GM19351 (cell line): ENCODE measurements around the gene CPNE6.

Source experiments
- ATAC-seq: cut with Tn5 transposase; IDR thresholded peaks from one replicate; pipeline ENCODE4 v1.9.1; 2021; ENCODE audit warnings: mild to moderate bottlenecking, moderate library complexity; ENCODE audit not compliant: unreplicated experiment

Gene CPNE6

DNA sequence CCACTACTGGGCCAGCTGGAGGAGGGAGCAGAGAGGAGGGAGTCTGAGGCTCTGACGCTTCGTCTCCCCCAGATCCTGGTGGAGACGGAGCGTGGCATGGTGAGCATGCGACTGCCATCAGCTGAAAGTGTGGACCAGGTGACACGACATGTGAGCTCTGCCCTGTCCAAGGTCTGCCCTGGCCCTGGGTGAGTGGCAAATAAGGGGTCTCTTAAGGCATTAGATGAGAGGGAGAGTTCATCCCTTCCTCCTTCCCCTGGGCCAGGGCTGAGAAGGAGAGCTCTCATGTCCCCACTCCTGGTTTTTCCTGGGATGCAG, 17.1 kb upstream of the CPNE6 start:
- ATAC-seq, result no peak

- no peak for ATAC-seq
Observed at GRCh38 chr14:24054646-24055045, 16.7 kb upstream of the CPNE6 start.

DNA sequence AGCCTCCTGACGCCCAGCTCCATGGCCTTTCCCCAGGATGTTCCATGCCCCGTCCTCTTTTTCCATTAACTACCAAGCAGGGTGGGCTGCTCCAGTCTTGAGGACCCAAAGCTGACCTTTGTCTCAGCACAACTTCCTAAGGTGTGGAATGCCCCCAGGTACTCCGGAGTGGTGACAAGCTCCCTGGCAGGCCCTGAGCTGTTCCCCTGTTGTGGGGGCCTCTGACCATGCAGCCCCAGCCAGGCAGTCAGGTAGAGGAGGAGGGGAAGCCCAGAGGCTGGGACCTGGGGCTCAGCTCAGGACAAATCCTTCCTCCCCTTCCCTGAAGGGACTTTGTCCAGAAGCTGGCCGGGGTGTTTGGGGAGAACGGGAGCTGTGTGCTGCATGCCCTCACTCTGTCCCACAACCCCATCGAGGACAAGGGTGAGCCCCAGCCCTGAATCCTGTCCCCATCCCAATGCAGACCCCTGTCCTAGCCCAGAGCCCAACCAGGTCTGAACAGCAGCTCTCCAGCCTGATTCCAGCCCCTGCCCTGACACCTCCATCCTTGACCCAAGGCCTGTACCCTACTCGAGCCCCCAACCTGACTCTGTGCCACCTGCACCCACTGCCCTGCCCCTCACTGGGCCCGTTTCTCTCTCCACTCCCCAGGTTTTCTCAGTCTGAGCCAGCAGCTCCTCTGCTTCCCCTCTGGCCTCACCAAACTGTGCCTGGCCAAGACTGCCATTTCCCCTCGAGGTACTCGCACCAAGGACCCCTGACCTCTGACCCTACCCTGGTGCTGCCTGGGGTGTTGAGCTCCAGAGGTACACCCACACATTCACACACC, 15.2 kb upstream of the CPNE6 start:
- no peak for ATAC-seq

GRCh38 chr14:24056800-24057184, 14.6 kb upstream of the CPNE6 start:
- no peak for ATAC-seq

DNA sequence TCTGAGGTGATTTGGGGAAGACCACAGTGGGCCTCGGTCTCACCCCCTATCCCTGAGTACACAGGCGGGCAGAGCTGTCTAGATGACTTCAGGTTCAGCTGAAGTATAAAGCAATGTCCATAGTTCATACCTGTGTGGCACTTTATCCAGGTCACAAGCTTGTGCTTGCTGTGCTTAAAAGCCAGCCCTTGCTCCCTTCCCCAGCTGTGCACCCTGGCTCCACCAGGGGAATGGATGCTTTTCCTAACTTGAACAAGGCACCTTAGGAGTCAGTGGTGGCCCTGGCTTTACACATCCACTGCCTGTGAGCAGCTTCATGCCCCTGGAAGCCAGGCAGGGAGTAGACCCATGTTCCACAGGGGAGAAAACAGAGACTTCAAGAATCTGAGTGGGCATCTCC, 14.1 kb upstream of the CPNE6 start:
- ATAC-seq, result no peak

GRCh38 chr14:24057867-24058259, 13.5 kb upstream of the CPNE6 start:
- ATAC-seq, result no peak

DNA sequence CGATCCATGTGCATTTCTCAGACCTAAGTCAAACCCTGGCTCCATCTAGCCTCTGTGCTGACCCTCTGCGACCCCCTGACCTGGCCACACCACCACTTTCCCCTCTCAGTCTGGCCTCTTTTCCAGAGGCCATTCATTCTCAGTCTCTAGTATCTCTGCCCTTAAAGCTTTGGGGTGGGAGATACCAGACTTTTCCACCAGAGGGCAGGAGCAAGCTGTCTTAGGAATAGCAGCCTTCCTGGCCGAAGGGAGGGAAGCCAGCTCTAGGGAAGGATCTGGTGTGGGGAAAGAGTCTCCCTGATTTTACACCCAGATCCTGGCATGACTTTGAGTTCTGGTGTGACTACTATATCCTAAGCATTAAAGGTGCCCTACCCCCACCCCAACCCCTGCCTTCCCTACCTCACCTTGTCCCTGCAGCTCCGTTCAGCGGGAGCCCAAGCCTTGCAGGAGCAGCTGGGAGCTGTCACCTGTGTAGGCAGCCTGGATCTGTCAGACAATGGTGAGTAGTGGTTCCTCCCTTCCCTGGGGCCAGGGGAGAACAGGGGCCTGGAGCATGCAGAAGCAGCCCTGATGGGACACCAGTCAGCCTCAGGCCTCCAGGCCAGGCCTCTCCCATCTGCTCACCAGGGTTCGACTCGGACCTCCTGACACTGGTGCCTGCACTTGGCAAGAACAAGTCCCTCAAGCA, 13.0 kb upstream of the CPNE6 start:
- ATAC-seq, result no peak

GRCh38 chr14:24058951-24059475, 12.3 kb upstream of the CPNE6 start:
- ATAC-seq, result no peak

- ATAC-seq, result no peak
Observed at GRCh38 chr14:24059841-24060388, 11.4 kb upstream of the CPNE6 start.

DNA sequence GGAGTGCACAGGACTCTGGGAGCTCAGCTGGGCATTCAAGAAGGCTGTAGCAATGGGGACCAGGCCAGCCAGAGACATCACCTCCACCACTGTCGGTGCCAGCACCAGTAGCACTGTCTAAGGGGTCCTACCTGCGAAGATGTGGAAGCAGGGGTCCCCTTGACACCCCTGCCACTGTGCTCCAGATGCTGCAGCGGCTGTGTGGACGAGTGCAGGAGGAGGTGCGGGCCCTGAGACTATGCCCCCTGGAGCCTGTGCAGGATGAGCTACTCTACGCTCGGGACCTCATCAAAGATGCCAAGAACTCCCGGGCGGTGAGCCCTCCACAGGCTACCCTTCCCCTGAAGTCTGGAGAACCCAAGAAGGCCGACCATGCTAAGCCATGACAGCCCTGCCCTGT, 10.9 kb upstream of the CPNE6 start:
- no peak for ATAC-seq

GRCh38 chr14:24060984-24061913, 10.1 kb upstream of the CPNE6 start:
- ATAC-seq, result no peak

GRCh38 chr14:24062216-24062980, 9.0 kb upstream of the CPNE6 start:
- no peak for ATAC-seq

GRCh38 chr14:24063263-24063836, 8.0 kb upstream of the CPNE6 start:
- ATAC-seq, result no peak

- no peak for ATAC-seq
Observed at GRCh38 chr14:24064091-24064795, 7.1 kb upstream of the CPNE6 start.

GRCh38 chr14:24064856-24065255, 6.5 kb upstream of the CPNE6 start:
- ATAC-seq, result no peak

DNA sequence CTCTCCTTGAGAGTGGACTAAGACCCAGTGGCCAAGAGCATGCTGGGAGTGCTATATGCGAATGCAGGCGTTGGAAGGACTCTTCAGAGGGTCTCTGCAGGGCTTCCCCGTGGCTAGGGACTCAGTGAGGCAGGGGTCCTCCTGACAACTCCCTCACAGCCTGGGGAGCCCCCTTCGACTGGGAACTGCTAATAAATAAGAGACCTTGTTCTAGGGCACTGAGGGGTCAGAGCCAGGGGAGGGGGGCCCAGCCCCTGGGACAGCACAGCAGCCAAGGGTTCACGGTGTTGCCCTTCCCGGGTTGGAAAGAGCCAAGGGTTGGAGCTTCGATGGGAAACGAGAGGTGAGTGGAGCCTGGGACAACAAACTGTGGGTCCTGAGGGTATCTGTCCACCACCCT, 6.0 kb upstream of the CPNE6 start:
- ATAC-seq, result no peak

- no peak for ATAC-seq
Observed at GRCh38 chr14:24066496-24067132, 4.7 kb upstream of the CPNE6 start.

- ATAC-seq, result no peak
Observed at GRCh38 chr14:24067133-24068082, 4.0 kb upstream of the CPNE6 start.
